PC-3 (cell line): ENCODE data around the gene RACK1.

Source experiments
- CTCF ChIP-seq: fragments of 300-600 bp; sonication (generic); conservative IDR thresholded peaks from 2 replicates; pipeline ENCODE4 v1.5.1; 2017; ENCODE audit warnings: antibody characterized with exemption, low read depth, mild to moderate bottlenecking, low read length
- EZH2 ChIP-seq: fragments of 300-600 bp; sonication (generic); IDR thresholded peaks from one replicate; pipeline ENCODE4 v1.6.1; 2017; ENCODE audit warnings: antibody characterized with exemption, mild to moderate bottlenecking, low read length; ENCODE audit not compliant: unreplicated experiment
- EZH2phosphoT487 ChIP-seq: fragments of 300-600 bp; sonication (generic); IDR thresholded peaks from 2 replicates; pipeline ENCODE4 v1.6.1; 2018; ENCODE audit warnings: mild to moderate bottlenecking, antibody characterized with exemption, low read length, borderline replicate concordance

- TF ChIP-seq CTCF = no peak
- no peak for TF ChIP-seq EZH2
- TF ChIP-seq EZH2phosphoT487 = no peak
Measured at GRCh38 chr5:181258576-181258975, 14.9 kb upstream of the RACK1 start.
